GM12891 (cell line): ENCODE data around the gene ERRFI1.

Experiments used
- PAX5 ChIP-seq: IDR thresholded peaks from 2 replicates; pipeline ENCODE4 v1.6.1; 2011; ENCODE audit warnings: low read length, moderate library complexity, mild to moderate bottlenecking; ENCODE audit not compliant: insufficient read depth, severe bottlenecking
- TAF1 ChIP-seq: IDR thresholded peaks from 2 replicates; pipeline ENCODE4 v1.6.1; 2011; ENCODE audit warnings: low read depth, low read length, control low read depth

DNA sequence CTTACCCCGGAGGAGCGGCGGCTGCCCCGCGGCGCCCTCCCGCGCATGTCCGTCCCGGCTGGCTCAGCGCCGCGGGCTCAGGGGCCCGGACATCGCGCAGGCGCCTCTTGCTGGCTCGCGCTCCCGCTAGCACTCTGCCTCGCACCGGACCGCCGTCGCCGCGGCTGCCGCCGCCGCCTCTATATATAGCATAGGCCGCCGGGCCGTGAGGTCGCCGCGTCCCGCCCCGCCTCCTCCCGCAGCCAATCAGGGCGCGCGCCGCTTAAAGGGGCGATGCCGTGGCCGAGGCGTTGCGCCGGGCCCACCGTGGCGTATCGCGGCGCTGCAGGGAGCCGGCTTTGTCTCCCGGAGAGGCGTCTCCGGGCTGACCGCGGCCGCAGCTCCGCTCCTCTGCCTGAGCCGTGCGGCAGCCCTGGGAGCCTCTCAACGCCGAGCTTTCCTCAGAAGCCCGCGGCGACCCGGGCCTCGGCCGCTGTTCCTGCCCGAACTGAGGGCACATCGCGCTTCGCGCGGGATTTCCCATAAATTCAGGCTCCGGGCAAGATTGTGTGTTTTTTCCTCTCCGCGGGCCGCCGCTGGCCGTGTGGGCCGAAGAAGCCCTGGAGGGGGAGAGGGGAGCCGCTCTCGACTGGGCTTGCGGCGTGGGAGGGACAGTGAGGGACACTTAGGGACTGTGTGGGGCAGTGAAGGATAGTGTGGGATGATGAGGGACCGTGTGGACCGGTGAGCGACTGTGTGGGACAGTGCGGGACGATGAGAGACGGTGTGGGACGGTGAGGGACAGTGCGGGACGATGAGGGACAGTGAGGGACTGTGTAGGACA, at the start of gene ERRFI1:
- TF ChIP-seq PAX5 (no peak), TAF1 (peak; percentile 15; the same call in 1 of the 2 replicates)
